Activated CD4-positive, CD25-positive, alpha-beta regulatory T cell (primary cell): Measurements from ENCODE around the gene CLNS1A.
A peak's percentile ranks its signal among the peaks of the same experiment; 100 is the strongest.
"Not testable (repeated sequence)": the region's sequence is repeated elsewhere in the genome, so short reads cannot be mapped to it uniquely, and the experiment has no call there.

Experiments used
- DNase-seq, 4 experiments: peaks; one replicate each; lab custom pipeline; 2025; lab: John Stamatoyannopoulos, UW

The CLNS1A gene, protein sequence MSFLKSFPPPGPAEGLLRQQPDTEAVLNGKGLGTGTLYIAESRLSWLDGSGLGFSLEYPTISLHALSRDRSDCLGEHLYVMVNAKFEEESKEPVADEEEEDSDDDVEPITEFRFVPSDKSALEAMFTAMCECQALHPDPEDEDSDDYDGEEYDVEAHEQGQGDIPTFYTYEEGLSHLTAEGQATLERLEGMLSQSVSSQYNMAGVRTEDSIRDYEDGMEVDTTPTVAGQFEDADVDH

DNA sequence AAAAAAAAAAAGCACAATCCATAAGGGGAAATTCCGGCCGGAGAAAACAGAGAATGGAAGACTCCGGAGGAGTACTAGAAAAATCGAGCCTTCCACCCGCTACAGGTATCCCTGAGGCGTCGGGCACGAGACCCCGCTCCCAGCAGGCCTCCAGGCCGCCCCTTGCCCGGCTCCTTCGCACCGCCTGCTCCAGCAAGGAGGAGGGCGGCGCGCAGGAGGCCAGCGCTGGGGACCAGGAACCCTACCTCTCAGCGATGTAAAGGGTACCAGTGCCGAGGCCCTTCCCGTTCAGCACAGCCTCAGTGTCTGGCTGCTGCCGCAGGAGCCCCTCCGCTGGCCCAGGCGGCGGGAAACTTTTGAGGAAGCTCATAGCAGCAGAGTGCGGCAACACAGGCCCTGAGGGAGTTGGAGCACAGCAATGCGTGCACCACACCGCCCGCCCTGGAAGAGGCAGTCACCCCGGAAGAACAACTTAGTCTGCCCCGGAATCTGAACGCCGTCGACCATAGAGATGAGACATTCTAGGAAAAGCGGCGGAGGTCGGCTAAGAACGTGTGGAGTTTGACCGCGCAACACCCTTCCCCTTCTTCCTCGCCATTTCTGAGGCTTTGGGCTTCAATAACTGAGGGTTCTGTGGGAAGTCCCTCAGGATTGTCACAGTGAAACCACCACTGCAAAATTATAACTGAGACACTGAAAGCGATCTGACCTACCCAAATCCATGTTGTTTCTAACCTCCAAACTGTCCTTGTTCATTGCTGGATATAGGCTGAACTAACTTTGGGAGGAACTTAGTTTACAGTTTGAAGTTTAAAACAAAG lies at the start of gene CLNS1A:
Gene CLNS1A, minus strand, starts transcription at position 450 of the 821 bp plus-strand sequence. Its CDS starts 80 bp downstream, at position 370.
- peak; percentile 44 to 66 (median 60) for DNase-seq

DNA sequence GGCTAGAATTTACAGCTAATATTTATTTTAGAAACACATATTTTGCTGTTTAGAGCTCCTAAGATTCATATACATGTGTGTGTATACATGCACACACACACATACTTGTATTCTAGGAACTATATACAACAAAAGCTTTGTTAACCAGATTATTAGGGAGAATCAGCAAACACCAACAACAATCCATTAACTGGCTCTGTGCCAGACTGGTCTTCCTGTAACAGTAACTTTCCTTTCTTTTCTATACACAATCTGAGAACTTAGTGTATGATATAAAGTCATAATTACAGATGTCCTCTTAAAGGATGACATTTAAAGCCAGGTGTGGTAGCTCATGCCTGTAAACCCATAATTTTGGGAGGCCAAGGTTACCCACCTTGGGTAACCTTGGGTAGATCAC lies 49.5 kb upstream of the CLNS1A start:
- DNase-seq: no peak

DNA sequence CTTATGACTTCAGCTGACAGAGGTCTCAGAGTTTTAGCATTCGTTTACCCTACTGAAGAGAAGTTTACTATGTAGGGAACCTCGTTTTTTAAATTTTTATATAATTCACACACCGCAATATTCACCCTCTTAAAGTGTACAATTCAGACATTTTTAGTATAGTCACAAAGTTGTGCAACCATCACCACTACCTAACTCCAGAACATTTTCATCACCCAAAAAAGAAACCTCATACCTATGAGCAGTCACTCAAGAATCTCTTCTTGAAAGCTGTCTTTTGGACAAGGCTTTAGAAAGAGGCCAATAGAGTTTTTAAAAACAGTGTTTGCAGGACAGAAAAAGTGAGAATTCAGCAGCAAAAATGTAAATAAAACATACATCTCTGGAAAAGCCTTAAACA lies 39.5 kb upstream of the CLNS1A start:
- no peak for DNase-seq

DNA sequence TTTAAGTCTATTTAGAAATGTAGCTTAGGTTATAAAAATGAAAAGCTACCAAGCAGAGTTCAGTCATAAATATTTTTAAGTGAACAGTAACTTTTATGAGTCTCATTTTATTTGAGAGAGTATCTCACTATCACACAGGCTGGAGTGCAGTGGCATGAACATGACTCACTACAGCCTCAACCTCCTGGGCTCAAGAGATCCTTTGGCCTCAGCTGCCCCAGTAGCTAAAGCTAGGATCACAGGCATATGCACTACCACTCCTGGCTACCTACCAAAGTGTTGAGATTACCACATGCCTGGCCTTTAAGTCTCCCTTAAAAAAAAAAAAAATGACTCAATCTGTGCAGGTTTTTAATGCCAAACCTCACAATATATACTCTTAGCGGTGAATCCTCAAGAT lies 34.7 kb upstream of the CLNS1A start:
- DNase-seq: no peak

DNA sequence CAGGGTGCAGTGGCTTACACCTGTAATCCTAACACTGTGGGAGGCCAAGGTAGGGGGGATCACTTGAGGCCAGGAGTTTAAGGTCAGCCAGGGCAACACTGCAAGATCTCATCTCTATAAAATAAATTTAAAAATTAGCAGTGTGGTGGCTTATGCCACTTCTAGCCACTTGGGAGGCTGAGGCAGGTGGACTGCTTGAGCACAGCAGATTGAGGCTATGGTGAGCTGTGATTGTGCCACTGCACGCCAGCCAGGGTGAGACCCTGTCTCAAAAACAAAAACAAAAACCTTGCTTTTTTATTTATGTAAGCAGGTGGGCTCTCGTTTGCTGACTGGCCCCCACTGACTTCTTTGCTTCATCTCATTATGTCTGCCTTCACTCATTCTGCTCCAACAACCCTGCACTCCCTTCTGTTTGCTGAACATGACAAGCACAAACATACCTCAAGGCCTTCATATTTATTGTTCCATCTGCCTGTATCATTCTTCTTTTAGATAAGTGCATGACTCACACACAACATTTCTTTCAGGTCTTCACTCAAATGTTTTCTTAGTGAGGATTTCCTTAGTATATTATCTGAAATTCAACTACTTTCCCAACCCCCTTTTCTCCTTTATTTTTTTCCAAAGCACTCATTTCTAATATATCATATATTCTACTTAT lies 32.4 kb upstream of the CLNS1A start:
- no peak for DNase-seq

DNA sequence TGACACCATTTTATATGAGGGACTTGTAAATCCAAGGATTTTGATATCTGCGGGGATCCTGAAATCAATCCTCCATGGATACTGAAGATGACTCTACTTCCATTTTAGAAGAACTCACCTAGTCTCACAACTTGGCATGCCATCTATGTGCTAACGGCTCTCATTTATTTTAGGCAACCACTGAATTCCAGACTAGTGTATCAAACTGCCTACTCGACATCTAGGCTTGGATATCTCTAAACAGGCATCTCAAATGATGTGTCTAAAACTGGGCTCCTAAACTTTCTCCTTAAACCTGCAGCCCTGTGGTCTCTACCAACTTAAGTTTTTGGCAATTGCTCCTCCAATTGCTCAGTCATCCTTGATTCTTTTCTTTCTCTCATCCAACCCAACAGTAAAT lies 31.2 kb upstream of the CLNS1A start:
- no peak for DNase-seq

DNA sequence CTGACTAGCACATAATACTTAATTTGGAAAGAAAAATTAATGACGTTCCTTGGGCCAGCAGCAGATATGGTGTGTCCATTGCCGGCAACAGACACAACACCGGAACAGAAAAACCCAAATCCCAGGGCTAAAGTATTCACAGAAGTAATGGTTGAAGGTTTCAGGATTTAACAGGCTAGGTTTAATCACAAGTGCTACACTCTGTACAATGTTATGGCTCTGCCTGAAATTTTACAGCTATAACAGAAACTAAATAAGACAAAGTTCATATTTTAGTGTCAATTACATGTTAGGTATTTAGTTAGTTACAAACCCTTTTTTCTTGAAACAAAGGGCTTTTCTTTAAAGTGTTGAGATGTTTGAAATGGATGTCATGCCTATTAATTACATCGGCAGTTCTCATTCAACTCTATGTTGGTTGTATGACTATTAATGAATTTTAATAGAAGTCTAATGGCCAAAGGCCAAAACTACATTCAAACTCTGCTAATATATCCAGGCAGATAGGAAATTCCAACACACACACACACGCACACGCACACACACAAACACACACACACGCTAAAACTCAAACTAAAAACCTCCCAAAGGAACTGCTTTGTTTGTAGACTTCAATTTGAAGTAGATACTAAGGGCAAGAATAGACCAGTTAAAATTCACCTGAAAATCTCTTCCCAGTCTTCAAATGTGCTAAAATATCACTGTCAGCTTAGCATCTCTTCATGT lies 27.8 kb upstream of the CLNS1A start:
- no peak for DNase-seq

DNA sequence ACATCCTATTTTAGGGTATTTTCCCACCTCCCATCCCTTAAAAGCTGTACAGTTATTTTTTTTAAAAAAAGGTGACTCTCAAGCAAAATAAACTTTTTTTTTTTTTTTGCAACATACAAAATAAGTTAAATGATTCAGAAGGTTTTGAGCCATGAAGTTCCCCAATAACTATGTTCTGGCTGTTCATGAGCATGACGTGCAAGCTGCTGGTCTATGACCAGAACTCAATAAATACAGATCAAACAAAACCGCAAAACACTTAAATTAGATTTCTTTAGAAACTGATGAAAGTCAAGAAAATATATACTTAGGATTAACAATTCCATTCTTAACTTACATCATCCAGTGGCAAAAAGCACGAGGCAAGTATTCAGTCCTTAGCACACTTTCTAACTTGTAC lies 24.1 kb upstream of the CLNS1A start:
- DNase-seq: no peak

DNA sequence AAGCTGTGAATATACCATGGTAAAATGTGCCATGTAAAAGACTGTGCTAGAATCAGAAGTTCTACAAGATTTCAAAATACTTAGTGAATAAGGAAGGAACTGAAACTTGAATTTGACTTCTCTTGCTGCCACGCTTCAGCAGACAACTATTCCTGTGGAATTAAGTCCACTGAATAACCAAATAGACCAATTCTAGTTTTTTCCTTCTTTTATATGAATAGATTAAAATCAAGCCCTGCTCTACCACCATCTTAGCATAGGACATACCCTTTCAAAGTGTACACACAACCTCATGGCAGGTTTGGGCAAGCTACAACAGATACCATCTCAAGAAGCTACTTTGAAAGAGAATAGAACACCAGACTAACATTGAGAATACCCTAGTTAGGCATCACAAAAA lies 23.4 kb upstream of the CLNS1A start:
- DNase-seq: no peak

DNA sequence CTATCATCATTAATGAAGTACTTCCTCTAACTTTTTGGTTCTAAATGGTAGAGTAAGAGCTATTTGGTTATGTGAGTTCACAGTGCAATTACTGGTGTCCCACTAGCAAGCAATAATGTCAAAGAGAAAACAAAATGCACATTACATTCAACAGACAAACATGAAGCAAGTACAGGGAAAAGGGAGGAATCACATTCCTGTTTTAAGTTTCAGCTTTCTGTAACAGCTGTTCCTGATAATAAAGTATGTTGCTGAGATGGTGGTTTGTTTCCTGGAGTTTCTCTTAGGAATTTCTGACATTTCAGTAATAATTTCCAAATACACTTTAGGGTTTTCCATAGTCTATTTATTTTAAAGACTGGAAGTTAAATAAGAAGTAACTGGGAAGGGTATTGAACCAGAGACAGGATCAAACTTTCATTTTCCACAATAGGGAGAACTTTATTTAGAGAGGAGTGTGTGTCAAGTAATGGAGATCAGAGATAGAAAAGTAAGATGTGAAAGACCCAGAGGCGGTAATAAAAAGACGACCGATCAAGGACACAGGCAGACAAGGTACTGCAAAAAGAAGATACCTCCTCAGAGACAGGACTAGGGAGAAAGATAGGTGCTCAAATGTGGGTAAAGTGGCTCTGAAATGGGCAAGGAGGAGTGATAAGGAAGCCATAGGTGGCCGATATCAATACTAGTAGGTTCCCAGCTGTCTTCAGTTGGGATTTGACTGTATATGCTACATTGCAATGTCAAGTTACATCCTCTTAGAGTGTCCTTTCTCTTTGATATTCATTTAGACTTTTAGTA lies 20.8 kb upstream of the CLNS1A start:
- DNase-seq: no peak

DNA sequence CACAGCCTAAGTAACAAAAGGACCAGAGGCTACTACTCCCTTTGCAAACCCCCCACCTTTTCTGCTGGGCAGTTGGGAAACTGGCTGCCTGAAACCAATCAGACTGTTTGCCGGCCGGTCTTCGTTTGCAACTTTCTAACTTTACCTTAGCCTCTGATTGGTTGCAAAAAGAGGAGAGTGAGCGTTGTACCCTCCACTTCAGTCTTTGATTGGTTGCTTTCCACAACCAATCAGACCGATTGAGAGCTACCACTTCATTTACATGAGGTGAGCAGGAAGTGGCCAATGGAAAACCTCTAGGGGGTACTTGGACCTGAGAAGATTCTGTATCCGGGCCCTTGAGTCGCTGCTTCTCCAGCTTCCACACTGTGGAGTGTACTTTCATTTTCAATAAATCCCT lies 18.8 kb upstream of the CLNS1A start:
- DNase-seq: no peak

DNA sequence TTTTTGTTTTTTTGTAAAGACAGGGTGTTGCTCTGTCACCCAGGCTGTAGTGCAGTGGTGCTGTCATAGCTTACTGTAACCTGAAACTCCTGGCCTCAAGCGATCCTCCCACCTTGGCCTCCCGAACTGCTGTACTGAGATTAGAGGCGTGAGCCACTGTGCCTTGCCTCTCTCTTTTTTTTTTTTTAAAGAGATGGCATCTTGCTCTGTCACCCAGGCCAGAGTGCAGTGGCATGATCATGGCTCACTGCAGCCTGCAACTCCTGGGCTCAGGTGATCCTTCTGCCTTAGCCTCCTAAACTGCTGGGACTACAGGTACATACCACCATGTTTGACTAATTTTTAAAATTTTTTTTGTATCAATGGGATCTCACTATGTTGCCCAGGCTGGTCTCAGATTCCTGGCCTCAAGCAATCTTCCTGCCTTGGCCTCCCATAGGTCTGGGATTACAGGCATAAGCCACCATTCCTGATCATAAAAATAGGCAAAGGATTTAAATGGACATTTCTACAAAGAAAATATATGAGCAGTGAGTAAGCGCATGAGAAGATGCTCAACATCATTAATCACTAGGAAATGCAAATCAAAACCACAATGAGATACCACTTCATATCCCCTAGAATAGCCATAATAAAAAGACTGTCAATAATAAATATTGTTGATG lies 17.3 kb upstream of the CLNS1A start:
- no peak for DNase-seq

DNA sequence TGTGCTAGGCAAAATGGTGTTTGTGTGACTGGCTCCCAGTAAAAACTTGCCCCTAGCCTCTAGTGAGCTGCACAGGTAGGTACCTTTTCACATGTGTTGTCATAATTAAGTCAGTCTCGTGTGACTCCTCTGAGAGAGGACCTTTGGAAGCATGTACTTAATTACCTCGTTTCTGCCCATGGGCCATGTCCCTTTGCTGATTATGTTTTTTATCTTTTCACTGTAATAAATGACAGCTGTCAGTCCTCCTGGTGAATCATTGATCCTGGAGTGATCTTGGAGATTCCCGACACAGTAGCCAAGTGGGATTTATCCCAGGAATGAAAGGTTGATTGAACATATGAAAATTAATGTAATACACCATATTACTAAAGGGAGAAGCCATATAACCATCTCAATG lies 12.5 kb upstream of the CLNS1A start:
- DNase-seq: no peak

DNA sequence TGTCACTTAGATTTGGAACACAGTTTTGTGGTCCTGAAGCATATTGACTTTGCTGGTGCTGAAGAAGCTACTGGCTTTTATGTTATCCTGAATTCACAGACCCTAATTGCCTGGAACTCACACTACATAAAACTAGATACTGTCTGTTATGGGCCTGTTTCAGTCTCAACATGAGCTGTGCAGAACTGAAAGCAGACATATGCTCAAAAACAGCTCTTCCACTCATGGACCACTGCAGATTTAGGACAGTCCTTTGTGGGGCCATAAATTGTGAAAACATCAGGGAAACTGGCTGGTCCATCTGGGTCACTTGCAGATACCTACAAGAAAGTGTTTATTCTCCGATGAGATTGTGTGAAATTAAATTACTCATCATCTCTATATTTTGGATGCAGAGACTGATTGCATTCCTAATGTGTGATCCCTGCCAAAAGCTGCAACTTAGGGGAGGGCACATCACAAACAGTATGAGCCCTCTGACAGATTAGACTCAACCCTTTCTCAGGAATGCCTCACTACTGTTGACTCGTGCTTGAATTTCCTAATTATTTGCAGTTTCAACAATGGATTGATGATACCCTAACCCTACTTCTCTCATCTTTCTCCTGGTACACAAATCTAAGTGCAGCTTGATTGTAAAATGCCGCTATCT lies 10.2 kb upstream of the CLNS1A start:
- DNase-seq: no peak

DNA sequence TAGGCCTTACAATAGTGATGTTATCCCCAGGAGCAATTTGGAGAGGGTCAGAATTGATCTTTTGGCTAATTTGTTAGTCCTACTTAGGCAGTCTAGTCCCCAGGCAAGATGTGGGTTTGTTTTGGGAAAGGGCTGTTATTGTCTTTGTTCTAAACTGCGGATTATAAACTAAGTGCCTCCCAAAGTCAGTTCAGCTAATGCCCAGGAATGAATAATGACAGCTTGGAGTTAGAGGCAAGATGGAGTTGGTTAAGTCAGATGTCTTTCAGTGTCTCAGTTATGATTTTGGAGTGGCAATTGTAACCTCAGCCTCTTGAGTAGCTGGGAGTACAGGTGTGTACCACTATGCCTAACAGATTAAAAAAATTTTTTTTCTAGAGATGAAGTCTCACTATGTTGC lies 7.3 kb upstream of the CLNS1A start:
- DNase-seq: no peak

DNA sequence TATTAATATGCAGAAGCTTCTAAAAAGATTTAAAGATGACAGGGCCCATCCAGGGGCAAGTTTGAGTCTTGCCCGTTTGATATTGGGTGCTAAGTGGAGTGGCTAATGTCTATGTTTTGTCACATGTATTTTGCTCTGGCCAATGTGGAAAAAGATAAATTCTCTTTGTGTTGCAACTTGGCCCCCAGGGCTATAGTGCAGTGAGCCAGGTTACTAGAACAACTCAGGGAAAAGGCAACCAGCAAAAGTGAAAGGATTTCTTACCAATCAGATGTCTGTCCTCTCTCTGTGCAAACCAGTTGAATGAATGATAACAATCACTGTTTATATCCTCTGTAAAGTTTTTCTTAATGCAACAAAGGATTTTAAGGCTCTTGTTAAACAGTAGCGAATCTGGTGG lies 4.6 kb upstream of the CLNS1A start:
- no peak for DNase-seq

DNA sequence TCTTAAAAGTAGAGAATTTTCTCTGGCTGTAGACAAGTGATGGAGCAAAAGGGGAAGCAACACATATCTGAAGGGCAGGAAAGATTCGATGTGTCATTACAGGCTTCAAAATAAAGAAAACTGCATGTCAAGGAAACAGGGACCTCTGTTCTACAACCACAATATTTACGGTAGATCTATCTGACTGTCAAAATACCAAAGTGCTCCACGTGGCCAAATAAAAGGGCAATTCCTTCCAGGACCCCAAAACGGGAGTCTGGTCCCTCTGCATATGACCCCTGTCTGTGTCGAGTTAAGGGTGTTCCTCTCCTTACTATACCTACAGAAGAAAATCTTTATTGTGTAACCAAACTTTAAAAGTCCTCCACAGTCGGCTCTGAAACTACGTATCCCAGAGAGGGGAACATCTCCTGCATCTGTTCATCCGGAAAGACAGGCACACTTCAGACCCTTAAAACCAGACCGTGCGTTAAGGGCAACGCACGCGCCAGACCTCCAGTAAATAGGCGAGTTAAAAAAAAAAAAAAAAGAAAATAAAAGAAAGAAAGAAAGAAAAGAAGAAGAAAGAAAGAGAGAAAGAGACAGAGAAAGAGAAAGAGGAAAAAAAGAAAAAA lies 756 bp downstream of the CLNS1A start:
- no peak for DNase-seq

DNA sequence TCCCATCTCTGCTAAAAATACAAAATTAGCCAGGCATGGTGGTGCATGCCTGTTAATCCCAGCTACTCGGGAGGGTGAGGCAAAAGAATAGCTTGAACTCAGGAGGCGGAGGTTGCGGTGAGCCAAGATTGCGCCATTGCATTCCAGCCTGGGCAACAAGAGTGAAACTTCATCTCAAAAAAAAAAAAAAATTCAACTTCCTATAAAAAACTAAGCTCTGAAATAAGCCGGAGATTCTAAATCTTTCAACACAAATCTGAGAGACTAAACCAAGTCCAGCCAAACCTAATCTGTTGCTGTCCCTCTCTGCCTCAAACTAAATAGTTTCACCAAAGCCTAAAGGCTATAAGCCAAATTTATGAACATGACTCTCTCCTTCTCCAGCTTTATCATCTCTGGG lies 3.7 kb downstream of the CLNS1A start:
- DNase-seq: not testable (repeated sequence)

DNA sequence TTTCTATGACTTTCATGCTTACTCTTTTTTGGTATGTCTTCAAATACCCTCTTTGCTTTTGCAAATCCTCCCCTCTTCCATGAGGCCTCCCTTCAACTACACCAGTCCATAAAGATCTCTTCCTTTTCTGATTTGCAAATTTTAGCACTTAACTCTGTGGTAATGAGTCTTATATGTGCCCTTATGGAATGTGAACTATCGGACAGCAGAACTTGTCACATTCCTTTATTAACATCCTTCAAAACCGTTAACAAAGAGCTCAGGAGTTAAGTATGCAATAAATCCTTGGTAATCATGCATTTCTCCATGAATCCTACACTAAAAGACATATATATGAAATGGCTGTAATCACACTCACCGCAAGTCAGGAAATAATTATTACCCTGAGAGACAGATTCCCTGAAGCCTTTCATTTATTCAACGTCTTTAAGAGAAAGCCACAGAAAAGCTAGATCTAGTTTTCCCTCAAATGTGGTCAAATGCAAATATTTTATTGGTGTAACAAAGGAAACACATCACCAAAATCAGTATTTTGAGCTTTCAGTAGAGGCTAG lies 7.4 kb downstream of the CLNS1A start:
- DNase-seq: no peak
